Medulla oblongata (tissue), 1 donor: Measurements from ENCODE around the gene PLA2G2E.
"Not testable (repeated sequence)": the region's sequence is repeated elsewhere in the genome, so short reads cannot be mapped to it uniquely, and the experiment has no call there.

Source experiments
- DNase-seq: peaks from one replicate; pipeline ENCODE4 v3.0.0-alpha.2; 2015; ENCODE audit errors: extremely low spot score

Gene PLA2G2E

DNA sequence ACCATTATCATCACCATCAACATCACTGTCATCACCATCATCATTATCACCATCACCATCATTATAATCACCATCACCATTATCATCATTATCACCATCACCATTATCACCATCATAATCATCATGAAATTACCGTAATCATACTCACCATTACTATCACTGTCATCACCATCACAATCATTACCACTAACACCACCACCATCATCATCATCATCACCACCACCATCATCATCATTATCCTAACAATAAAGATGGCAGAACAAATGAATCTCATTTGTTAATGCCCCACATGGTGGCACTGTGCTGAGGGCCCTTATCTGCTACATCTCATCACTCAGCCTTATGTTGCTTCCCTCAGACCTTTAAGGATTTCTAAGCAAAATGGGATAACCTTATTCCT is 9.4 kb upstream of the PLA2G2E start:
- no peak for DNase-seq

- not testable (repeated sequence) for DNase-seq
Measured at GRCh38 chr1:19927130-19927421, 3.7 kb upstream of the PLA2G2E start.

GRCh38 chr1:19926296-19927129 is 3.1 kb upstream of the PLA2G2E start:
- no peak for DNase-seq

GRCh38 chr1:19925342-19926070 is 2.1 kb upstream of the PLA2G2E start:
- DNase-seq: no peak

- DNase-seq: no peak
Measured at GRCh38 chr1:19923953-19924346, 533 bp upstream of the PLA2G2E start.

DNA sequence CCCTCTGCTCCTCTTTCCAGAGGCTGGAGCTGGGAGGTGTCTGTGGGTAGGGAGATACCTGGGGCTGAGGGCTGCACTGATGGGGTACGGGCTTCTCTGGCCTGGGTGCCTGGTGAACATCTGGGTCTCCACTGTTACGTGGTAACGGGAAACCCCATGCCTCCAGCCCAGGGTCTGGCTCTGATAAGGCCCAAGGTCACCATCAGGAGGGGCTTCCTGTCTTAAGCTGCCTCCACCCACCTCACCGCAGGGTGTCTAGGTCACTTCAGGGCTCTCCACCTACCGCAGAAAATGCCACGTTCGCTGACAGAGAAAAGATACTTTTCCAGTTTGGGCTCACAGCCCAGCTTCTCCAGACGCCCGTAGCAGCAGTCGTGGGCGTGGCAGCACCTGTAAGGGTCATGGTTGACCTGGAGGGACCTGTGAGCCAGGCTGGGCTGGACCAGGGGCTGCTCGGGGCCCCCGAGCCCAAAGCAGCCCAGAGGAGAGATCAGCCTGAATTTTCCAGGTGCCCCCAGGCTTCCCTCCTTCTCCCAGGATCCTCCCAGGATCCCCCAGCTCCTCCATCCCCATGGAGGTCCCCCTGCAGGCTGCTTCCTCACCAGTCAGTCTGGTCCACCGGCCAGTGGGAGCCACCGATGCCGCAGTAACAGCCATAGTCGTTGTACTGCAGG is 1.3 kb downstream of the PLA2G2E start:
- no peak for DNase-seq

- no peak for DNase-seq
Measured at GRCh38 chr1:19921310-19921709, 2.1 kb downstream of the PLA2G2E start.

DNA sequence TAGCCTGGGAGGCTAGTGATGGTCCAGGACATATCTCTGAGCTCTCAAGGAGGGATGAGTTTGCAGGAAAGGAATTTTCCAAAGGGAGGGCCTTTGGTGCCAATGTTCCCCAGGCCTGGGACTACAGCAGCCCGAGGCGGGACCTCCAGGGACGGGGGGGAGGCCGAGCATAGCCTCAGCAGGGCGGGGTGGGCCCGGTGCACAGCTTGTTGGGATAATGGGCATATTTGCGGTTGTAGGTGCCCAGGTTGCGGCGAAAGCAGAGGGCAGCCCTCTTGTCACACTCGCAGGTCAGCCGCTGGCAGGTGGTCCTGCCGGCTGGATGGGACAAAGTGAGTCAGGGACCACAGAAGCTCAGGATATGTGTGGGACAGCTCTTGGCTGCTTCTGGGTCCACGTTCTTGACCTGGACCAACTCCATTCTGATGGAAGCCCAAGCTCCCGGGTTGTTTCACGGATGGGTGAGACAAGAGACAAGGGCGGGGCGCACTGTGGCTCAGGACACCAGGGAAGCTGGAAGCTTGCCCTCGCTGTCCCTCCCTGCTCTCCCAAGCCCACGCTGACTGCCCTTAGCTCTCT is 3.2 kb downstream of the PLA2G2E start:
- DNase-seq: no peak

- peak; percentile 90 for DNase-seq
Measured at GRCh38 chr1:19918057-19918456, 5.4 kb downstream of the PLA2G2E start.

- no peak for DNase-seq
Measured at GRCh38 chr1:19910650-19911049, 12.8 kb downstream of the PLA2G2E start.

DNA sequence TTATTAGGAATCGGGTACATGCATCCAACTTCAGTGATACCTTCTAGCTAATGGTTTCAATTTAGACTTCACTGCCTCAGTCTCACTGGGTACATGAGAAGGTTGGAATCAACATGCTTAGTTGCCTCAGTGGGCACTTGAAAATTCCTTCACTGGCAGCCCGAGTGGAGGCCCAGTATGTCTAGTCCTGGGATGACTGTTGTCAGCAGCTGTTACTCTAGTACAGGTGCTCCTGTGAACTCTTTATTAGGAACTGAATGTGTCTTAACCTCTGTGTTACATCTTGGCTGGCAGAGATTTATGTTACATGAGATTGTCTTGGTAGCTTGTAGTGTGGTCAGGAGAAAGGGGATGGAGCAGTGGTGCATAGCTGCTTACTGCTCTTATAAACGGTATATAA is 13.4 kb downstream of the PLA2G2E start:
- no peak for DNase-seq

DNA sequence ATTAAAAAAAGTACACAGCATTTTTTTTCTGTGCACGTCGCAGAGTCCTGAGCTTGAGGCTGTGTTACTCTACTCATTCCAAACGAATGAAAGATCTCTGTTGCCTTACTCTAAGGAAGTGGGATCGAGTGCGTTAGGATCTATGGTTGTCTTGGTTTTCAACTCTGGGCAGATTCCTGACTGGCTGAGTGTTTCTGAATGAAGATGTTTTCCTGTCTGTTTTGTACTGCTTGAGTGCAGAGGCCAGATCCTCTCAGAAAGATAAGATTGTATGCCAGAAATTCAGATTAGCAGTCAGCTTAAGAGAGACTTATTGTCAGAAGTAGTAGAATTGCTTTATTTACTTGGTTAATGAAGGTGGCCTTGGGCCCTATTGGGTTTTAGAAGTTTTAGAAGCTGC is 14.0 kb downstream of the PLA2G2E start:
- DNase-seq: no peak

GRCh38 chr1:19907456-19907855 is 16.0 kb downstream of the PLA2G2E start:
- no peak for DNase-seq

DNA sequence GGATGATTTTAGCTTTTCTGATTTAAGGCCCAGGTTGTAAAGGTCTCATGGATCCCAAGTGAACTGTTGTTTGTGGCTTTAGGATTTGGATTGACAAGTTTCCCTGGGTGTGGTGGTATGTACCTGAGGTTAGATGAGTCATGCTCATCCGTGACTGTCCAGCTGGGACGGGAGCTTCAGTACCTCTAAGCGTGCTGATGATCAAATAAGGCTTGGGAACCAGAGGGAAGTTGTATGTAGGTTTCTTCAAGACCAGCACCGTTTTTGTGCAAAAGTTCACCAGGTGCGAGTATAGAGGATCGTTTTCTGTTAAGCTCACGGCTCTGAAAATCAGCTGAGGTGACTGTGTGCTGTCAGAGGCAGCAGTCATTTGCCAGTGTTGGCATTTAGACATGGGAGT is 19.8 kb downstream of the PLA2G2E start:
- no peak for DNase-seq

DNA sequence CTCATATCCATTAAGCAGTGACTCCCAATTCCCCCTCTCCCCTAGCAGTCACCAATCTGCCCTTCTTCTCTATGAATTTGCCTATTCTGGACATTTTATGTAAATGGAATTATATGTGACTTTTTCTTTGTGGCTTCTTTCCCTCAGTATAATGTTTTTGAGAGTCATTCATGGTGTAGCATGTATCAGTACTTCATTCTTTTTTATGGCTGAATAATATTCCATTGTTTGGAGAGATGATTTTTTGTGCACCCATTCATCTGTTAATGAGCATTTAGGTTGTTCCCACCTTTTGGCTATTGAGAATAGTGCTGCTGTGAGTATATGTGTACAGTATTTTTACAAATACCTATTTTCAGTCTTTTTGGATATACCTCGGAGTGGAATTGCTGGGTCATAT is 21.8 kb downstream of the PLA2G2E start:
- DNase-seq: no peak

DNA sequence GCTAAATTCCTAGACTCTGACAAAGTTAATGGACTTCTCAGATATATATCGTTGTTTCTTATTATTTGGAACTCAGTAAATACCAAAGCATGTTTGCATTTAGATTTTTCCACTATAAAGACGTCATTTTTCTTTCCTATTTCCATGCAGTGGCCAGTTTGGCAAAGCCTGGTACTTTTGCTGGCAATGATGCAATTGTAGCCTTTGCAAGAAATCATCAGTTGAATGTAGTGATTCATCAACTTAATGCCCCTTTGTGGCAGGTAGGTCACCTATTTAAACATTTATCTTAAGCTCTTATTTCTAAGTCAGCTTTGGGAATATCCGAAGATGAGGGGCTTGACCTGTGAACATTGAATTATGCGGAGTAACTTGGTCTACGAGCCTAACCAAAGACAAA is 29.2 kb downstream of the PLA2G2E start:
- DNase-seq: no peak

GRCh38 chr1:19893687-19894086 is 29.7 kb downstream of the PLA2G2E start:
- no peak for DNase-seq

- no peak for DNase-seq
Measured at GRCh38 chr1:19892628-19893168, 30.7 kb downstream of the PLA2G2E start.

DNA sequence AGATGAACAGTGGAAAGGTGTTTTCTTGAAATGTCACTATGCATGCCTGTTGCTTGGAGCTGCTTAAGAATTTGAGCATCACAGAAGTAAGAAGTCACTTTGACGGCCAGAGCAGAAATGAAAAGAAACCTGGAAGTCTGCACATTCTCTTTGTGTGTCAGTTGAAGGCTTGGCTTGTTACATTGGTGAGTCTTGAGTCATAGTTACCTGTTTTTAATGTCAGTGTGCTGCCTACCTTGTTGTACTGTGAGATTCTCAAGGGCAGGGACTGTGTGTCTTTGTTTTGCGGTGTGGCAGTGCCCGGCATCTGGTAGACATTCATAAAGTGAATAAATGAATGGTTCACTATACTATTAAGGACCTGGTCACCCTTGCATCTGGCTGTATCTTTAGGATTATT is 31.3 kb downstream of the PLA2G2E start:
- no peak for DNase-seq

DNA sequence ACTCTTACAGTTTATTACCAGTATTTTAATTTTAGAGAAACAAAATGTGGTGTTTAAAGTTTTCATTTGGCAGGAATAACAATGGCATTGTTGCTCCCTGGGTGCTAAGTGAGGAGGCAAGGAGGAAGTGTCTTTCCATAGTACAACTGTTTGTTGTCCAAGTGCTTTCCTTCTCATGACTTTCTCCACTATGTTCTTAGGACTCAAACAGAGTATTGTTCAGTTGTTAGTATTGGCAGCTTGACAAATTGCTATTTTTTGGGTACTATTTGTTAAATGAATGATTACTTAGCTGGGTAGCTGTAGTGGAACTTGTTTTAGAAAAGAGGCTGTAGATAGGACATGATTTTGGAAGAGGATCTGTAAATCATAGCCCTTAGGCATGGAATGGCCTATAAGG is 33.8 kb downstream of the PLA2G2E start:
- no peak for DNase-seq

DNA sequence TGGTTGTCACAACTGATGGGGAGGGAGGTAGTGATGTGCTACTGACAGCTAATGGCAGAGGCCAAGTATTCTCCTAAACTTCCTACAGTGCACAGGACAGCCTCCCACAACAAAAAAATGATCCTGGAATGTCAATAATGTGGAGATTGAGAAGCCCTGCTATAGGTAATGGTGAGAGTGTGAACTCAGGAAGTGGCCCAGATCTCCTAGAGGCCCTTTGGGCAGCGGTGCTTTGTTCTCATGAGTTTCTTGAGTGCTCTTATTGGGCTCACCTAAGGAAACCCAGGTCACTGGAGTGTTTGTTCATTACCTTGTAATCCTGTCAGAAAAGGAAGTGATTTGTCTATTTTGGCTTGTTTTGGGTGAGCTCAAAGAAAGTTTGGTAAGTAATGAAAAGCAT is 35.3 kb downstream of the PLA2G2E start:
- DNase-seq: no peak

GRCh38 chr1:19885821-19886220 is 37.6 kb downstream of the PLA2G2E start:
- DNase-seq: no peak
